SK-N-SH treated with all-trans-retinoic acid at 6 μM for 48 hours (cell line): ENCODE measurements around the gene LRRFIP2.

Experiments used
- CREB5 ChIP-seq: fragments of 250-450 bp; sonication (Bioruptor Pico); IDR thresholded peaks from 2 replicates; pipeline ENCODE4 v1.5.1; 2020; ENCODE audit warnings: low read depth, mild to moderate bottlenecking, moderate library complexity
- CSDC2 ChIP-seq: fragments of 250-450 bp; sonication (Bioruptor Pico); IDR thresholded peaks from 2 replicates; pipeline ENCODE4 v1.5.0; 2020; ENCODE audit warnings: mild to moderate bottlenecking, moderate library complexity
- TSHZ2 ChIP-seq: fragments of 250-450 bp; sonication (Bioruptor Pico); IDR thresholded peaks from 2 replicates; pipeline ENCODE4 v1.5.0; 2020; ENCODE audit warnings: mild to moderate bottlenecking, moderate library complexity
- ZNF565 ChIP-seq: fragments of 450-650 bp; formaldehyde crosslinking; conservative IDR thresholded peaks from 2 replicates; pipeline ENCODE4 v1.5.0; 2020; ENCODE audit warnings: low read depth, mild to moderate bottlenecking, moderate library complexity
- ZNF70 ChIP-seq: fragments of 450-650 bp; formaldehyde crosslinking; IDR thresholded peaks from 2 replicates; pipeline ENCODE4 v1.5.0; 2020; ENCODE audit warnings: mild to moderate bottlenecking, moderate library complexity

DNA sequence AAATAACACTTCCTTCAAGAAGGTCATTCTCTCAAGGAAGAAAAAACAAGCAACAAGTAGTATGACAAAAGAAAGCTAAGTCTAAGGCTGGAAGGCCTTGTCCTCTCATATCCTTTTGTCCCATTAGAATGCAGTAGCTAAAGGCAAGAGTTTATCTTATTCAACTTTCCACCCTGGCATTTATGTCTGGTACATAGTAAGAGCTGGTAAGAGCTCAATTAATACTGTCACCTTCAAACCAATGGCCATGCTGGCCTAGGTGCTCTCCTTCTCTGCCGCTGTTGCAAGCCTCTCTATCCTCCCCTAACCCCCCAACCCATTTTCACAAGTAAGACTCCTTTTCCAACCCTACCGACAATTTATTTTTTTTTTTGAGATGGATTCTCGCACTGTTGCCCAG is 81.9 kb downstream of the LRRFIP2 start:
- TF ChIP-seq CSDC2 (CRISPR knock-in tag) = no peak
- TF ChIP-seq TSHZ2 (CRISPR knock-in tag) = no peak
- TF ChIP-seq ZNF565 (CRISPR knock-in tag) = no peak
- no peak for TF ChIP-seq CREB5 (CRISPR knock-in tag)
- no peak for TF ChIP-seq ZNF70 (CRISPR knock-in tag)
